Dermis blood vessel endothelial cell (primary cell): ENCODE data around the gene CHD3. TPM values are rescaled to one million over a fixed set of nuclear protein-coding genes. Genes with fewer than 3 reads are reported as not detected.
A peak's percentile ranks its signal among the peaks of the same experiment; 100 is the strongest.

Experiments used
- DNase-seq: peaks from one replicate; pipeline ENCODE4 v3.0.0; 2010
- total RNA-seq: library from RNA; depleted of rRNA; stranded (reverse); fragments of >200 nt; gene quantifications from 2 replicates; pipeline ENCODE4 v1.2.3, GENCODE V29; 2014

Gene CHD3
- total RNA-seq, 1 donor from 2014 or later = 108 TPM

- DNase-seq = peak; percentile 69
These were observed 9.2 kb downstream of the CHD3 start for GRCh38 chr17:7897773-7898172.

- no peak for DNase-seq
These were observed 14.8 kb downstream of the CHD3 start for GRCh38 chr17:7903154-7904103.

- DNase-seq = no peak
These were observed 20.5 kb downstream of the CHD3 start for GRCh38 chr17:7909089-7909488.

- no peak for DNase-seq
These were observed 21.7 kb downstream of the CHD3 start for GRCh38 chr17:7910281-7910680.

- DNase-seq = no peak
These were observed 22.1 kb downstream of the CHD3 start for GRCh38 chr17:7910711-7911110.

GRCh38 chr17:7911116-7911515, 22.5 kb downstream of the CHD3 start:
- DNase-seq = no peak

- DNase-seq = peak; percentile 87
These were observed 24.4 kb downstream of the CHD3 start for GRCh38 chr17:7912927-7913524.

GRCh38 chr17:7915179-7915610, 26.6 kb downstream of the CHD3 start:
- DNase-seq = peak; percentile 63

GRCh38 chr17:7915611-7916384, 27.2 kb downstream of the CHD3 start, which contains the start of gene RNF227:
RNF227 (minus strand) TSS chr17:7916289; CDS start chr17:7916195, 94 bp downstream.
- DNase-seq = peak; percentile 93

GRCh38 chr17:7916385-7916682, 27.7 kb downstream of the CHD3 start:
- DNase-seq = no peak

- DNase-seq = peak; percentile 34
These were observed 28.2 kb downstream of the CHD3 start for GRCh38 chr17:7916808-7917207.

- DNase-seq = no peak
These were observed 33.8 kb downstream of the CHD3 start for GRCh38 chr17:7922269-7922844.

GRCh38 chr17:7922845-7923628, 34.4 kb downstream of the CHD3 start:
- peak; percentile 86 for DNase-seq

- no peak for DNase-seq
These were observed 39.0 kb downstream of the CHD3 start for GRCh38 chr17:7927596-7927995.

GRCh38 chr17:7929158-7930023, 40.8 kb downstream of the CHD3 start, which contains the start of gene KCNAB3:
KCNAB3 (minus strand) TSS chr17:7929856; CDS start chr17:7929435, 421 bp downstream.
- DNase-seq = peak; percentile 72

GRCh38 chr17:7930841-7931631, 42.4 kb downstream of the CHD3 start:
- peak; percentile 14 for DNase-seq

GRCh38 chr17:7931709-7932482, 43.3 kb downstream of the CHD3 start, which contains the start of the genes CNTROB and TRAPPC1:
CNTROB (plus strand) TSS chr17:7932206; CDS start chr17:7933080, 874 bp downstream.
TRAPPC1 (minus strand) TSS chr17:7931946; CDS start chr17:7931829, 117 bp downstream.
- DNase-seq = peak; percentile 99

GRCh38 chr17:7932483-7932891, 43.9 kb downstream of the CHD3 start:
- DNase-seq = peak; percentile 45

GRCh38 chr17:7932949-7933348, 44.4 kb downstream of the CHD3 start:
- peak; percentile 64 for DNase-seq
